ENCODE measurements around the gene BZW2. TPM values are rescaled to one million over a fixed set of nuclear protein-coding genes. Genes with fewer than 3 reads are reported as not detected.

The BZW2 gene
- 10 to 100 TPM; 41.0 to 44.1 TPM for total RNA-seq

DNA sequence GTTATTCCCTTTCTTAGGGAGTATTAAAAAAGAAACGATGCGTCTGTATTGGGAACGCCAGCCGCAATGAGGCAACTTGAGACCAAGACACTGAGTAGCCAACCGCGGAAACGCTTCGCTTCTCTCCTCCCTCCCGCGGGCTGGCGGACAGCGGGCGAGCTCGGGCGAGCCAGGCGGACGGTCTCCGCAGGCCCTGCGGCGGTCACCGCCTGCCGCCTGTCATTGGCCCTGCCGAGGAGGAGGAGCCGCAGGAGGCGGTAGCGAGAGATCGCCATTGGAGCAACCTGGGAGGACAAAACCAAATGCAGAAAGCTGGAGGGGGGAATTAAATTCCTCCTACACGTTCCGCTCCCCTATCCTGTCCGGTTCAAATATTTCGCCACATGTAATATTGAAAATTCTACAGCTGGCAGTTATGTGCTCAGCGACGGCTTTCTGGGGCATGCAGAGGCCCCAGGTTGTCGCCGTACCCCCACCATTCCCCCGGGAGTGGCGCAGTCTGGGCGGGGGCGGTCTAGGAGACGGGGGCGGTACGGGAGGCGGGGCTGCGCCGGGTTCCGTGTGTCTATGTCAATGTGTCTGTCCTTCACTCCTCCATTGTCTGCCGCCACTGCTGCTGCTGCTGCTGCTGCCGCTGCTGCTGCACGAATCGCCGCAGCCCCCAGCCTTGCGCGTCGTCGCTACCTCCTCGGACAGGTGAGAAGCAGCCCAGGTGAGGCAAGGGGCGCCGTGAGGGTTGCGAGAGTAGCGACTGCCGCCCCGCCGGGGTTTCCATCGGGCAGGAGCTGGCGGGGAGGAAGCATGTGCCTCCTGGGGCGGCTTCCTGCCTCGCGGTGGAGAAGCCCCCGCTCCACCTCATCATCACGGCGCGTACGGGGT is at the start of gene BZW2, which contains the start of gene ANKMY2:
Gene BZW2, plus strand, starts transcription at position 589 of the 879 bp plus-strand sequence. CDS start 19,263 bp downstream, outside the sequence.
Gene ANKMY2, minus strand, starts transcription at position 162 of the 879 bp plus-strand sequence. CDS start 181 bp downstream, outside the sequence.
- no peaks in the 10 kb centered on the region for H3K9me3 Mint-ChIP-seq
- POLR2A ChIA-PET = interaction anchor here (0.8 to 1.8 kb wide), 6 partner anchors 11 to 653 kb away, joined by 3 to 23 read pairs (median 3); partner anchors contain the start of genes AHR and CRPPA
- H3K27me3 Mint-ChIP-seq = no peaks in the 10 kb centered on the region
- ATAC-seq (ENCODE audit: low read depth) = peak; percentile 92
- H3K27ac Mint-ChIP-seq = peak within 1 kb of the TSS; percentile 99
- DNase-seq = peak; percentile 91
- peaks cover 51% of the 10 kb centered on the region for H3K4me1 Mint-ChIP-seq
- peaks cover 11% of the 10 kb centered on the region for H3K36me3 Mint-ChIP-seq
- peak within 1 kb of the TSS; percentile 100 for H3K4me3 Mint-ChIP-seq

DNA sequence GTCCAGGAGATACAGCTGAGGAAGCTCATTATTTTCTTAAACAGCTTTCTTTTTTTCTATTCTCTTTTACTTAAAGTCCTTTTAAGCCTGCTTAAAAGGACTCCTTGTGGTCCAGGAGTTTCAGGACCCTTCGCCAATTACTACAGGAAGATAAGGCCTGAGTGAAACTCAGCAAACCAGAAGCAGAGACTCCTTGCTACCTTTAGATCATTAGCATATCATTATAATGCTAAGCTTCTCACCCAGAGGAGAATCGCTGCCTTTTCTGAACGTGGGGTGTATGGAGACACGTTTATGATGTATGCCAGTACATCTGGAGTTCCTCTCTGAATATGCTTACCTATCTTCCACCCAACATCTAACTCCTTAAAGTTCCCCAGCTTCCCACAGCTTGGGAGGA is 48.0 kb upstream of the BZW2 start:
- no peaks in the 10 kb centered on the region for H3K9me3 Mint-ChIP-seq
- POLR2A ChIA-PET = no interaction called here
- H3K4me1 Mint-ChIP-seq = no peaks in the 10 kb centered on the region
- no peak for ATAC-seq (ENCODE audit: low read depth)
- DNase-seq = no peak
- H3K27me3 Mint-ChIP-seq = no peaks in the 10 kb centered on the region
- no peak overlapping the region for H3K27ac Mint-ChIP-seq
- peaks cover 14% of the 10 kb centered on the region for H3K36me3 Mint-ChIP-seq
- H3K4me3 Mint-ChIP-seq = no peak overlapping the region

DNA sequence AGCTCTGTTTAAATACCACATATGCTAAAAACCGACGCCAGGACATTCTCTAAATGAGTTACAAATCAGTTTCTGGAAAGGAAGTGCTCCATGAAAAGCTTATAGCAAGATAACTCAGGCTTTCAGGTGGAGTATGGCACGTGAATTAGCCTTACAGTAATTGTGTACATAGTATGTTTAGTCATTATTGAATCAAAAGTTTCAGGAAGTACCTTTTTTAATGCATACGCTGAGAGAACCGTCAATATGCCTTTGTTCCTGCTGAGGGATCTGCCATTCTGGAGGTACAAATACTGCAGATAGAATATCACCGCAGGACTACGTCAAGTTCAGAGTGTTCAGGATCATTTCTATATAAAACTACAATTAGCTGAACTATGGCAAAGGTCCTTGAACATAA is 46.1 kb upstream of the BZW2 start:
- ATAC-seq (ENCODE audit: low read depth) (no peak), DNase-seq (no peak)
- no peaks in the 10 kb centered on the region for H3K9me3 Mint-ChIP-seq
- H3K27ac Mint-ChIP-seq = no peak overlapping the region
- peaks cover 19% of the 10 kb centered on the region for H3K36me3 Mint-ChIP-seq
- H3K4me3 Mint-ChIP-seq = no peak overlapping the region
- POLR2A ChIA-PET = no interaction called here
- no peaks in the 10 kb centered on the region for H3K4me1 Mint-ChIP-seq
- no peaks in the 10 kb centered on the region for H3K27me3 Mint-ChIP-seq

DNA sequence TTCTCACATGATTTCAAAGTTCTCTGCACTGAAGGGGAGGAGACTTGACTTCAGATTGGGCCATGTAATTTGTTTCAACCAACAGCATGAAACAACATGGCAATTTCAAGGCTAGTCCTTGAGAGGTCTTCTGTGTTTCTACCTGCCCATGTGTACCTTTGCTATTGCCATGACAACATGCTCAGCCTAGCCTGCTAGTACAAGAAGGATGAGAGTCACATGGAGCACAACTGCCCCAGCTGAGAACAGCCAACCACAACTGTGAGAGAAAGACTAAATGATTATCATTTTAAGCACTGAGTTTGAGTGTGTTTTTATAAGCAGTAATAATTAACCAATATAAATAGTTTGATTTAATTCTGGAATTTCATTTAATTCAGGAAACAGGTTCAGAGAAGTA is 42.3 kb upstream of the BZW2 start:
- Mint-ChIP-seq H3K27me3 (no peaks in the 10 kb centered on the region), H3K4me3 (no peak overlapping the region), H3K4me1 (no peaks in the 10 kb centered on the region), H3K36me3 (peaks cover 19% of the 10 kb centered on the region), H3K27ac (no peak overlapping the region), H3K9me3 (no peaks in the 10 kb centered on the region)
- POLR2A ChIA-PET = no interaction called here
- DNase-seq (no peak), ATAC-seq (ENCODE audit: low read depth) (no peak)

DNA sequence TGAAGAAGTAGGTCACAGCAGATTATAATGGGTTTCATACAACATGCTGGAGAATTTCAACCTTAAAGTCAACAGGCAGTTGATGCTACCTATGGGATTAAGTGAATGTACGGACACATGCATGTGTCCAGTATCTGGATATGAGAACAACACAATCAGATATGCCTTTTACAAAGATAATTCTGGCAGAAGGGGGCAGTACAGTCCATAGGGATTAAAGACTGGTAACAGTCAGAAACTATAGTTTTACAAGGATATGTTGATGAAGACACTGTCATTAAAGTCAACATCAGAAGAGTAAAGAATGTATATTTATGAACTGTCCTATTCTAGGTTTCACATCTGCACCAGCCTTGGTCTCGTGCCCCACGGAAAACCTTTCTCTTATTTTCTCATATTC is 41.9 kb upstream of the BZW2 start:
- no peak overlapping the region for H3K4me3 Mint-ChIP-seq
- H3K9me3 Mint-ChIP-seq = no peaks in the 10 kb centered on the region
- POLR2A ChIA-PET = no interaction called here
- H3K36me3 Mint-ChIP-seq = peaks cover 19% of the 10 kb centered on the region
- H3K4me1 Mint-ChIP-seq = no peaks in the 10 kb centered on the region
- DNase-seq = no peak
- ATAC-seq (ENCODE audit: low read depth) = no peak
- H3K27ac Mint-ChIP-seq = no peak overlapping the region
- no peaks in the 10 kb centered on the region for H3K27me3 Mint-ChIP-seq

DNA sequence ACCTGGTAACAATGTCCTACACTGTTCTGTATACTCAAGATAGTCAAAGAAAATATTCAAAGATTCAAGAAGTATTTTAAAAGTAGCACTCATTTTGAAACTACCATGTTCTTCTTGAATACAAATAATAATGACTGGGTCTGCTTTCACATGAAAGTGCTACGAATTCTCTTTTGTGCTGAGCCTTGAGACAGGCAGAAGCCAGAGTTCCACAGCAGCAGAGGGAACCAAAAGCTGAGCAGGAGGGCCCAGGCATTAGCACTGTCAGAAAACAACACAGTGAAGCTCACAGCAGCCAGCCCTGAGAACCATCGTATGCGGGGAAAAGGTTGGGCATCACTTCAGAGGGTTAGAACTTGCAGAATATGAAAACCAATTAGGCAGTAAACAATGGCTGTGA is 39.3 kb upstream of the BZW2 start:
- no peak overlapping the region for H3K27ac Mint-ChIP-seq
- H3K4me1 Mint-ChIP-seq = no peaks in the 10 kb centered on the region
- DNase-seq = no peak
- no peaks in the 10 kb centered on the region for H3K27me3 Mint-ChIP-seq
- POLR2A ChIA-PET = no interaction called here
- H3K9me3 Mint-ChIP-seq = no peaks in the 10 kb centered on the region
- no peak overlapping the region for H3K4me3 Mint-ChIP-seq
- peaks cover 16% of the 10 kb centered on the region for H3K36me3 Mint-ChIP-seq
- ATAC-seq (ENCODE audit: low read depth) = no peak

DNA sequence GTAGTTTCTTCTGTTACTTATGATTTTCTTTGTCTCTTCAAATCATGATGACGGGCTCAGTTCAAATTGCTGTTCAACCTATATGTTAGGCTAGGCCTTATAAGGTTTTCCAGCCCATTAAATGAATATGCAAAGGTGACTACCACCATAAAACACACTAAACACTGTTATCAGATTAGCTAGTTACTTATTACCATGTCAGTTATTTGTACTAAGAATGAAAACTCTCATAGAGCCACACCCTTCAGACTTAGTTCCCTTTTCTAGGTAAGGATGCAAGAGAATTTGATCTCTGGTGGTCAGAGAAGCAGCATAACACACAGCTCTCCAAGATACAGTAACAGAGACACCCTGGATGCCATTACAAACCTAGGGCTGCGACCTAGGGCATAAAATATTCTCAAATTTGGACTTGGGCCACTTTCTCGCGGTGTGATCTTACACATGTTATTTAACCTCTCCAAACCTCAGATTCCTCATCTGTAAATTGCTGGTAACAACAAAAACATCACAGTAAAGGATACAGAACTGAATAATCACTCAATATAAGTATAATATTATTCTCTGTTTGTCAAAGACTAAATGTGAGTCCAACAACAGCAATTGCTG is 36.0 kb upstream of the BZW2 start:
- POLR2A ChIA-PET = no interaction called here
- H3K27me3 Mint-ChIP-seq = no peaks in the 10 kb centered on the region
- H3K36me3 Mint-ChIP-seq = peaks cover 16% of the 10 kb centered on the region
- no peaks in the 10 kb centered on the region for H3K9me3 Mint-ChIP-seq
- ATAC-seq (ENCODE audit: low read depth) (no peak), DNase-seq (no peak)
- no peak overlapping the region for H3K4me3 Mint-ChIP-seq
- no peaks in the 10 kb centered on the region for H3K4me1 Mint-ChIP-seq
- no peak overlapping the region for H3K27ac Mint-ChIP-seq

DNA sequence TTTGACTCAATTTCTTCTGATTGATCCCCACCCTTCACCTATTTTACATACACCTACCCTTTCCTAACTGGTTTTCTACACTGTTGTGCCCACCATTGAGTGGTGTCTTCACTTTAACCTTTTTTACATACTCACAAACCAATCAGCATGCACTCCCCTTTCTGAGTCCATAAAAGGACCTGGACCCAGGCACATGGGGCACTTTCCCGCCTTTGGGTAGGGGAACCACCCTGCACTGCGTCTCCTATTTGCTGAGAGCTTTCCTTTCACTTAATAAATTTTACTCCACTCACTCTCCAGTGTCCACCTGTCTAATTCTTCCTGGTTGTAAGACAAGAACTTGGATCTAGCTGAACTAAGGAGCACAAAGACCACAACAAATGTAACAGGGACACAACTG is 34.3 kb upstream of the BZW2 start:
- POLR2A ChIA-PET = no interaction called here
- H3K4me1 Mint-ChIP-seq = no peaks in the 10 kb centered on the region
- ATAC-seq (ENCODE audit: low read depth) (no peak), DNase-seq (no peak)
- H3K36me3 Mint-ChIP-seq = peaks cover 16% of the 10 kb centered on the region
- no peak overlapping the region for H3K27ac Mint-ChIP-seq
- no peaks in the 10 kb centered on the region for H3K27me3 Mint-ChIP-seq
- no peaks in the 10 kb centered on the region for H3K9me3 Mint-ChIP-seq
- H3K4me3 Mint-ChIP-seq = no peak overlapping the region

DNA sequence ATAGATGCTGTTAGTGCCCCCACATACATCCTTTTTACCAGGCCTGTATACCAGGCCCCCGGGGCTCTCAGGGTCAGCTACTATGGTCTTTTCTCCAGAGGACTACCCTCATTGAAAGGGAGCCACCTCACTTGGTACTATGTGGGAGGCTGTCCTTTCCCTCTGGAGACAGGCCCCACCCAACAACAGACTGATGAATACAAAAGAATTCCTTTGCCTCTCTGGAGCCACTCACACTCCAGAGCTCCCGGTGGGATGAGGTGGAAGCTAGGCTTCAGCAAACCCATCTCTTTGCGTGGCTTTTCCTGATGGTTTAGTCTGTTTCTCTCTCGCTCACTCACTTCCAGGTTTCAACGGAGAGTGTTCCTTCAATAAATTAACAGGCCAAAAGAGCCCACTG is 30.8 kb upstream of the BZW2 start:
- DNase-seq (no peak), ATAC-seq (ENCODE audit: low read depth) (no peak)
- H3K4me3 Mint-ChIP-seq = no peak overlapping the region
- no peaks in the 10 kb centered on the region for H3K9me3 Mint-ChIP-seq
- peaks cover 6% of the 10 kb centered on the region for H3K4me1 Mint-ChIP-seq
- H3K27ac Mint-ChIP-seq = no peak overlapping the region
- peaks cover 24% of the 10 kb centered on the region for H3K36me3 Mint-ChIP-seq
- POLR2A ChIA-PET = no interaction called here
- no peaks in the 10 kb centered on the region for H3K27me3 Mint-ChIP-seq

DNA sequence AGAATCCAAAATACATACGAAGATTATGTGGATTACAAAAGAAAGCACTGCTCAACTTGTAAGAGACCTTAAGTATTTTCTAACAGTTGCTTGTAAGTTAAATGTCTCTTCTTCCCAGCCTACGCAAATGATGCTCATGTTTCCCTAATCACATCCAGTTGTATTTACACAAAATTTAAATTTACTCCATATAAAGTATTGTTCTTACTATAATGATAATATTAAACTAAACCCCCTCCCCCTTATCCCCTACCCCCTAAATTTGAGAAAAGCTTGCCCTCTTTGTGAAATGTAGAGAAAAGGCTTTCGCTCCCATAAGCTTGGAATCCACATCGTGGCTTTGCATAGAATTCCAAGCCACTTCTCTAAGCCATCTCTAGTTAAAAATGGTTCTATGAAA is 29.9 kb upstream of the BZW2 start:
- POLR2A ChIA-PET = no interaction called here
- DNase-seq (no peak), ATAC-seq (ENCODE audit: low read depth) (no peak)
- Mint-ChIP-seq H3K27ac (no peak overlapping the region), H3K27me3 (no peaks in the 10 kb centered on the region), H3K4me3 (no peak overlapping the region), H3K9me3 (no peaks in the 10 kb centered on the region), H3K36me3 (peaks cover 24% of the 10 kb centered on the region), H3K4me1 (peaks cover 7% of the 10 kb centered on the region)

DNA sequence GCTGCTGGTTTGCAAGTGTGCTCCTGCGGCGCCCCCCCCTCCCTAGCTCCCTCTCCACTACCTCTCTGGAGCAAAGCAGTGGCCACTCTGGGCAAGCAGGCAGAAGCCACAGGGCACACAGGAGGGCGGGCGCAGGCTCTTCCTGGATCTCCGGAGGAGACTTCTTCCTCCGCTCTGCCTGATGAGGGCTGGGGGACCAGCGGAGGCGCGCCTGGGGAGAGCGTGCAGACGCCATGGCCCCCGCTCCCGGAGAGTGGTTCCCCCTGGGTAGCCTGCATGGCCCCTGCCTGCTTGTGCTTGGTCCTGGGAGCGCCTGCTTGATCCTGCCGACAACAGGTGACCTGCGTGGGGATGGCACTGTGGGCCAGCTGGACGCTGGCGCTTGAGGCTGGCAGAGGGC is 29.4 kb upstream of the BZW2 start:
- H3K36me3 Mint-ChIP-seq = peaks cover 27% of the 10 kb centered on the region
- POLR2A ChIA-PET = no interaction called here
- H3K27me3 Mint-ChIP-seq = no peaks in the 10 kb centered on the region
- no peaks in the 10 kb centered on the region for H3K9me3 Mint-ChIP-seq
- H3K4me3 Mint-ChIP-seq = no peak overlapping the region
- H3K4me1 Mint-ChIP-seq = peaks cover 7% of the 10 kb centered on the region
- H3K27ac Mint-ChIP-seq = no peak overlapping the region
- ATAC-seq (ENCODE audit: low read depth) (no peak), DNase-seq (no peak)

DNA sequence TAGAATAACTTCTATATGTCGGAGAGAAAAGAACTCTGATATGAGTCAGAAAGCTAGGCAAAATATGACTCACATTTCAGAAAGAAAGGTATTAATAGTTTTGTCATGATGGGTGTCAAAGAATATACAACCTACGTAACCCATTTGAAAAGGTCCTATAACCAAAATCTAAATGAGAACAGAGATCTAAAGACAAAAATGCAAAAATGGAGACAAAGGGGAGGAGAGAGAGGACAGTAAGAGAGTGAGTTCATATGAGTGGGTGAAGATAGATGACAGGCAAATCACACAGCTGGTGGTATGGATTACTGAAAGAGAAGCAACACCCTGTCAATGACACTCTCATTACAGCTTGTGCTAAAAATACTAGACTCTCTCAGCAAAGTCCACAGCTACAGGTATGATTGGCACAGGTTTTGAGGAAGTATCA is 26.0 kb upstream of the BZW2 start:
- POLR2A ChIA-PET = no interaction called here
- Mint-ChIP-seq H3K27ac (peak overlapping the region; percentile 1), H3K36me3 (peaks cover 35% of the 10 kb centered on the region), H3K9me3 (no peaks in the 10 kb centered on the region), H3K4me1 (peaks cover 7% of the 10 kb centered on the region), H3K27me3 (no peaks in the 10 kb centered on the region), H3K4me3 (no peak overlapping the region)
- DNase-seq (no peak), ATAC-seq (ENCODE audit: low read depth) (peak; percentile 36)

DNA sequence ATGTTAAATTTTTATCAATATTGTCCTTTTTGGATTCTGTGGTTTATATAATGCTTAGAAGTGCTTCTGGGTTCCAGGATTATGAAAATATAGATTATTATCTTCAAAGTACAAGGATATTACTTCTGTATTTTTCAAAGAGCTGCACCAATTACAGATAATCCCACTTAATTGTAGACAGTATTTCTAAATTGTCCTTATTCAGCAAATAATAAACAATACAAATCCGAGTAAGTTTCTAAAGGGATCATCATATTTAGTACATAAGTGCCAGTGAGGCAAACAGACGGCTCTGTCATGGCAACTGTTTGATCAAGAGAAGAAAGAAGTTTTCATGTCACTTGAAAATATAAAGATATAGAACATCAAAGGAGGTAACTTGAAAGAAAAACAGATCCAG is 19.6 kb upstream of the BZW2 start:
- ATAC-seq (ENCODE audit: low read depth) (no peak), DNase-seq (no peak)
- POLR2A ChIA-PET = no interaction called here
- H3K9me3 Mint-ChIP-seq = no peaks in the 10 kb centered on the region
- H3K27me3 Mint-ChIP-seq = no peaks in the 10 kb centered on the region
- peaks cover 15% of the 10 kb centered on the region for H3K36me3 Mint-ChIP-seq
- H3K27ac Mint-ChIP-seq = no peak overlapping the region
- H3K4me3 Mint-ChIP-seq = no peak overlapping the region
- H3K4me1 Mint-ChIP-seq = no peaks in the 10 kb centered on the region

DNA sequence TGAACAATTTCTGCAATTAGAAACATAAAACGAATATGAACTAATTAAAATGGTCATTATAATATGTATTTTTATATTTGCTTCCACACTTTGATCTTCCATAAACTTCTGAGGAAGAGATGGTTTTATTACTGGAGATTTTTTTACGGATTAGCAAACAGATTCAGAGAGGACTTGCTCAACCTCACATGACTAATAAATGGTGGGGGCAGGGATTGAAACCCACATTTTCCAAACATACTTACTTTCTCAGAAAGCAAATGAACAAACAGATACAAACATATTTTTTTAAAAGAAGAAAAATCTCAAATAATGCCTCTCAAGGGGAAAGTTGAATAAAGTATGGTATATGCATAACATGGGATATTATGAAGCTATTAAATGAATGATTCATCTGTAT is 18.7 kb upstream of the BZW2 start:
- H3K27me3 Mint-ChIP-seq = no peaks in the 10 kb centered on the region
- ATAC-seq (ENCODE audit: low read depth) = no peak
- H3K9me3 Mint-ChIP-seq = no peaks in the 10 kb centered on the region
- H3K4me3 Mint-ChIP-seq = no peak overlapping the region
- POLR2A ChIA-PET = no interaction called here
- H3K36me3 Mint-ChIP-seq = peaks cover 14% of the 10 kb centered on the region
- H3K4me1 Mint-ChIP-seq = no peaks in the 10 kb centered on the region
- no peak overlapping the region for H3K27ac Mint-ChIP-seq
- no peak for DNase-seq

Measured in activated naive CD8-positive, alpha-beta T cell treated with anti-CD3 and anti-CD28 coated beads, Interleukin-2, amount 10 ng/mL, durations not matched to agents 7 days and 5 days (primary cell).